Ishikawa (cell line): ENCODE data around the gene SLC46A1.

ENCODE experiments used
- CEBPB ChIP-seq: IDR thresholded peaks from 2 replicates; pipeline ENCODE4 v1.6.1; 2012
- CREB1 ChIP-seq: IDR thresholded peaks from 2 replicates; pipeline ENCODE4 v1.6.1; 2012; ENCODE audit warnings: low read depth
- EGR1 ChIP-seq: IDR thresholded peaks from 2 replicates; pipeline ENCODE4 v1.6.1; 2012
- EP300 ChIP-seq: IDR thresholded peaks from 2 replicates; pipeline ENCODE4 v1.6.1; 2012; ENCODE audit warnings: borderline replicate concordance
- FOXM1 ChIP-seq: IDR thresholded peaks from 2 replicates; pipeline ENCODE4 v1.6.1; 2012; ENCODE audit warnings: low read depth, borderline replicate concordance
- NFIC ChIP-seq: IDR thresholded peaks from 2 replicates; pipeline ENCODE4 v1.6.1; 2012
- RAD21 ChIP-seq: IDR thresholded peaks from 2 replicates; pipeline ENCODE4 v1.6.1; 2012; ENCODE audit warnings: low read depth
- REST ChIP-seq: IDR thresholded peaks from 2 replicates; pipeline ENCODE4 v1.6.1; 2012; ENCODE audit warnings: low read depth, mild to moderate bottlenecking
- TAF1 ChIP-seq: IDR thresholded peaks from 2 replicates; pipeline ENCODE4 v1.6.1; 2012; ENCODE audit warnings: low read depth, mild to moderate bottlenecking
- TCF12 ChIP-seq: IDR thresholded peaks from 2 replicates; pipeline ENCODE4 v1.6.1; 2012; ENCODE audit warnings: low read depth
- TEAD4 ChIP-seq: IDR thresholded peaks from 2 replicates; pipeline ENCODE4 v1.6.1; 2012
- YY1 ChIP-seq: IDR thresholded peaks from 2 replicates; pipeline ENCODE4 v1.6.1; 2012; ENCODE audit warnings: low read depth
- ZBTB7A ChIP-seq: IDR thresholded peaks from 2 replicates; pipeline ENCODE4 v1.6.1; 2012; ENCODE audit warnings: low read depth
- TF ChIP-seq, protein P1 (sequence below): IDR thresholded peaks from 2 replicates; pipeline ENCODE4 v1.6.1; 2012
- TF ChIP-seq, protein P2 (sequence below): IDR thresholded peaks from 2 replicates; pipeline ENCODE4 v1.6.1; 2012

SLC46A1 gene

DNA sequence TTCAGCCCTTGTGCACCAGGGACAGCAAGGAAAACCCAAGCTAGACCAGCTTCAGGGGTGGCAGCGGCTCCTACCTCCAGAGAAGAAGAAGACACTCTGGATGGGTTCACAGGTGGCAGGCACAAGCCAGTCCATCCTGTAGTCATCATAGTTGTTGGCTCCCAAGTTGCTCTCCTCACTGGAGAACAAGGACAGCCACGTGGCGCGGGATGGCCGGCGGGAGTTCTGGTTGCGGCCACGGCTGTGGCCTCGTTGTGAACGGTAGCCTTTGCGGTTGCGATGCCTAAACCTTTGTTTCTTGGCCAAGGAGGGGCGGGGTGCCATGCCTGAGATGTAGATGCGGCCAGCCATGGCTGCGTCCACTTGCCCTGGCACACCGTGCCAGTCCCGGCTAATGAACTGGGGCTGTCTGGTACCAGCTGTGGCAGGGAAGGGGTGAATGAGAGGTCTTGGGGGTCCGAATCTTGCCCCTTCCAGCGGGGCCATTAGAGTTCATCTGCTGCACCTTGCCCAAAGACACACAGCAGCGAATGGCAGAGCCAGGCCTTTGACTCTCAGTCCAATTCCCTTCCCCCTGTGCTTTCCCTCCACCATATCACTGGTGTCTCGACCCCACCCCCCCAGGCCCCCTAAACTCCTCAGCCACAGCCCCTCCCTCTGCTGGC is 38.2 kb downstream of the SLC46A1 start:
- TF ChIP-seq REST, result no peak
- TF ChIP-seq, protein P1, sequence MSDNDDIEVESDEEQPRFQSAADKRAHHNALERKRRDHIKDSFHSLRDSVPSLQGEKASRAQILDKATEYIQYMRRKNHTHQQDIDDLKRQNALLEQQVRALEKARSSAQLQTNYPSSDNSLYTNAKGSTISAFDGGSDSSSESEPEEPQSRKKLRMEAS, result no peak

DNA sequence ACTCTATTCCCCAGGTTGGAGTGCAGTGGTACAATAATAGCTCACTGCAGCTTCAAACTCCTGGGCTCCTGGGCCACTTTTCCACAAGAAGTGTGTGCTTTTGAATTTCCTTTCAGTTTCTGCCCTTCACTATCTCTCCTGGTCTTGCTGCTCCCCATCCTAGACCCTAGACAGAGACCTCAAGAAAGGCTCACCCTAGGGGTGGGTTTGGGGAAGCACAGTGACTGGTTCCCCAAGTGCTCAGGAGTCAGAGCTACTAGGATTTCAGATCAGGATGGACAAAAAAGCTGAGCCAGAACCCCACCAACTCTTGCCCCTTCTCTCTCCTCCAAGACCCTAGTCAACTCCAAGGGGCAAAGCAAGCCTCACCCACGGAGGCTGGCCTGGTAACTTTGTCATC is 39.4 kb downstream of the SLC46A1 start:
- no peak for TF ChIP-seq RAD21
- no peak for TF ChIP-seq CREB1

DNA sequence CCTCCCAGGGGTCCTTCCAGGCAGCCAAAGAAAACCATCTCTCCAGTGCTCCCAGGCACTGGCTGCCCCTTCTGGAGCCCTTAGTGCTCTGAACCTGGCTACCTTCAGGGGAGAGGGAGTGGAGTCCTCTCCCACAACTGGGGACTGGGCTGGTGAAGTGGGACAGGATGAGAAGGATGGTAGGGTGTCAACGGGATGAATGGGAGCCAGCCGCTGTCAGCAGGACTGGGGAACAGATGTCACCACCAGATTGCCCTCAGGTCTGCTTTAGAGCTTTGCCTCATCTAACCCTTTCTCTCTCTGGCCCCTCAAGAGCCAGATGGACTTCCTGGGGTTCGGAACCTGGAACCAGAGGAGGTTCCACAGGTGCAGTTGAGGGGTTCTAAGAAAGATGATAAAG is 40.5 kb downstream of the SLC46A1 start:
- TF ChIP-seq TEAD4 (no peak), YY1 (no peak), TCF12 (no peak), RAD21 (no peak), CEBPB (no peak), EGR1 (no peak), NFIC (no peak), EP300 (no peak), TAF1 (no peak)
- TF ChIP-seq, protein P1, result no peak
- TF ChIP-seq, protein P2, sequence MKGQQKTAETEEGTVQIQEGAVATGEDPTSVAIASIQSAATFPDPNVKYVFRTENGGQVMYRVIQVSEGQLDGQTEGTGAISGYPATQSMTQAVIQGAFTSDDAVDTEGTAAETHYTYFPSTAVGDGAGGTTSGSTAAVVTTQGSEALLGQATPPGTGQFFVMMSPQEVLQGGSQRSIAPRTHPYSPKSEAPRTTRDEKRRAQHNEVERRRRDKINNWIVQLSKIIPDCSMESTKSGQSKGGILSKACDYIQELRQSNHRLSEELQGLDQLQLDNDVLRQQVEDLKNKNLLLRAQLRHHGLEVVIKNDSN, result no peak

- TF ChIP-seq RAD21 (no peak), REST (no peak), ZBTB7A (no peak), NFIC (no peak), TAF1 (no peak), CEBPB (no peak), EP300 (no peak), YY1 (no peak), TEAD4 (no peak), FOXM1 (no peak), EGR1 (no peak), CREB1 (no peak), TCF12 (no peak)
- TF ChIP-seq, protein P1, result no peak
- TF ChIP-seq, protein P2, result no peak
These were observed 41.2 kb downstream of the SLC46A1 start, which contains the start of gene SEBOX for GRCh38 chr17:28364665-28365363. SEBOX (minus strand) TSS chr17:28365199; CDS start chr17:28365151, 48 bp downstream.

DNA sequence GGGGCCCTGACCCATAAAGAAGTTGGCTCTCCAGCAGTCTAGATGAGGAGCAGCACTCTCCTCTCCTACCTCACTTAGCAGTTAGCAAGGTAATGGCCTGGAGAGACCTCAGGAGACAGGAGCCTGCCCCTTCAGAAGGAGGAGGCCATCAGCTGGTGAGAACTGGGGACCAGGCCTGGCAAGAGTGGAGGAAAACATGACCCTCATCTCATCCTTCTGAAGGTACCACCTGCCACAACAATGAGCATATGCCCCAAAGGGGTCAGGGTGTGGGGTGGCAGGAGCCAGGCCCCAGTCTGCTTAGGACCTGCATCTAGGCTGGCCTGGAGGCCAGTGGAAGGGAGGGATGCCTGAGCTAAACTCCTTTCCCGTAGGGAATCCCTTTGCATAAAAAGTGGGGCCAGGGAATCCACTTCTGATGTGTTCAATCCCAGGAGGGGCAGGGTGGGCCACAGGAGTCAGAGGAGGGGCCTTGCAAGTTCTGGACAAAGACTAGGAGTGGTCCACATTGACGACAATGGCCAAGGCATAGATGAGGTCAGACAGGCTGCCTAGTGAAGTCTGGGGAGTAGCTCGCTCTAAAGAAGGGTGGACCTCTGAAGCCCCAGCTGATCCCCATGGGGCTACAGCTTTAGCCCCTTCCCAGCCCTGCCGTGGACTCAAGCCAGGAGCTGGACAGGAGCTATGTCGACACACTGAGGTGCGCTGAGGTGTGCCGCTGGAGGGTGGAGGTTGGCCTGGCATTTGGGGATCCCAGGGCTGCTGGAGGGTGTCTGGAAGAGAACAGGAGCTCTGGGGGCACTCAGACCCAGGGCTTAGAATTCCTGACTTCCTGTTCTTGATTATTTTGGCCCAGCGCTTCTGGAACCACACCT is 42.0 kb downstream of the SLC46A1 start:
- no peak for TF ChIP-seq ZBTB7A
- no peak for TF ChIP-seq FOXM1
- TF ChIP-seq NFIC, result no peak
- TF ChIP-seq CEBPB, result no peak

DNA sequence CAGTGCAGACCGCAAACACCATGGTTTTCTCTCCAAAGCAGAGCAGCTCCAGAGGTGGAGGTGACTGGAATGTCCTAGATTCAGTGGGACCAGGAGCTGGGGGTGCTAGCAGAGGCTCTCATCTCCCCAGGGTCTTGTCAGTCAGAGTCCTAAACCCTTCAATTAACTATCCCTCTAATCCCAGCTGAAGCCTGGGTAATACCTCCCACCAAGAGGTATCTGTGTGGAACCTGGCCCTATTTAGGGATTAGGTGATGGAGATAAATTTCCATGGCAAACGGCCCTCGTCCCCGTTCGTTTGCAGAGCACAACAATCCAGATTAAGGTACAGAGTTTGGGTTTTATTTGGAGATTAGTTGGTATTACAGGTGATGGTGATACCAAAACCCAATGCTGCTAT is 42.8 kb downstream of the SLC46A1 start:
- TF ChIP-seq TCF12, result no peak
- no peak for TF ChIP-seq EP300
- TF ChIP-seq REST, result no peak
- no peak for TF ChIP-seq RAD21
- no peak for TF ChIP-seq CEBPB
- no peak for TF ChIP-seq NFIC
- TF ChIP-seq EGR1, result no peak
- TF ChIP-seq FOXM1, result no peak
- TF ChIP-seq, protein P1, result no peak
- no peak for TF ChIP-seq CREB1
- TF ChIP-seq ZBTB7A, result no peak
- TF ChIP-seq, protein P2, result no peak
- TF ChIP-seq YY1, result no peak
